ENCODE data around the gene EXOC1. TPM values are rescaled to one million over a fixed set of nuclear protein-coding genes. Genes with fewer than 3 reads are reported as not detected.
A peak's percentile ranks its signal among the peaks of the same experiment; 100 is the strongest.

Gene EXOC1
- total RNA-seq, 1 donor from 2014 or later, result 29.1 TPM

GRCh38 chr4:55884851-55885219 lies 31.4 kb downstream of the EXOC1 start:
- no peak overlapping the region for H3K27ac Mint-ChIP-seq
- peaks cover 9% of the 10 kb centered on the region for H3K9me3 Mint-ChIP-seq (ENCODE audit: low read depth)
- H3K36me3 Mint-ChIP-seq (ENCODE audit: insufficient read depth), result peaks cover 19% of the 10 kb centered on the region
- H3K27me3 Mint-ChIP-seq, result no peaks in the 10 kb centered on the region
- no peak overlapping the region for H3K4me3 Mint-ChIP-seq (ENCODE audit: low read depth)
- no peaks in the 10 kb centered on the region for H3K4me1 Mint-ChIP-seq (ENCODE audit: low read depth)
- no peak for TF ChIP-seq CTCF (IDR thresholded peaks at IDR 0.05; ENCODE audit: unreplicated experiment)
- DNase-seq (ENCODE audit: low spot score, unreplicated experiment), result no peak

GRCh38 chr4:55887594-55887993 lies 34.1 kb downstream of the EXOC1 start:
- Mint-ChIP-seq H3K27ac (no peak overlapping the region), H3K36me3 (ENCODE audit: insufficient read depth) (peaks cover 10% of the 10 kb centered on the region), H3K27me3 (no peaks in the 10 kb centered on the region), H3K4me1 (ENCODE audit: low read depth) (no peaks in the 10 kb centered on the region), H3K9me3 (ENCODE audit: low read depth) (no peaks in the 10 kb centered on the region), H3K4me3 (ENCODE audit: low read depth) (no peak overlapping the region)
- peak; percentile 20 for TF ChIP-seq CTCF (IDR thresholded peaks at IDR 0.05; ENCODE audit: unreplicated experiment)
- DNase-seq (ENCODE audit: low spot score, unreplicated experiment), result no peak

- no peak for DNase-seq (ENCODE audit: low spot score, unreplicated experiment)
- H3K4me1 Mint-ChIP-seq (ENCODE audit: low read depth), result no peaks in the 10 kb centered on the region
- no peak overlapping the region for H3K27ac Mint-ChIP-seq
- no peaks in the 10 kb centered on the region for H3K27me3 Mint-ChIP-seq
- H3K9me3 Mint-ChIP-seq (ENCODE audit: low read depth), result no peaks in the 10 kb centered on the region
- H3K36me3 Mint-ChIP-seq (ENCODE audit: insufficient read depth), result peaks cover 17% of the 10 kb centered on the region
- H3K4me3 Mint-ChIP-seq (ENCODE audit: low read depth), result no peak overlapping the region
- no peak for TF ChIP-seq CTCF (IDR thresholded peaks at IDR 0.05; ENCODE audit: unreplicated experiment)
Observed at GRCh38 chr4:55892156-55892555, 38.7 kb downstream of the EXOC1 start.

- H3K27me3 Mint-ChIP-seq, result no peaks in the 10 kb centered on the region
Observed at GRCh38 chr4:55896622-55897021, 43.2 kb downstream of the EXOC1 start.

GRCh38 chr4:55902677-55903076 lies 49.2 kb downstream of the EXOC1 start:
- Mint-ChIP-seq H3K4me1 (ENCODE audit: low read depth) (no peaks in the 10 kb centered on the region), H3K4me3 (ENCODE audit: low read depth) (no peak overlapping the region), H3K9me3 (ENCODE audit: low read depth) (no peaks in the 10 kb centered on the region), H3K36me3 (ENCODE audit: insufficient read depth) (peaks cover 10% of the 10 kb centered on the region), H3K27ac (no peak overlapping the region), H3K27me3 (no peaks in the 10 kb centered on the region)
- no peak for TF ChIP-seq CTCF (IDR thresholded peaks at IDR 0.05; ENCODE audit: unreplicated experiment)
- no peak for DNase-seq (ENCODE audit: low spot score, unreplicated experiment)

More at GRCh38 chr4:55896622-55897021, 43.2 kb downstream of the EXOC1 start:
- H3K9me3 Mint-ChIP-seq (ENCODE audit: low read depth), result no peaks in the 10 kb centered on the region
- H3K4me1 Mint-ChIP-seq (ENCODE audit: low read depth), result no peaks in the 10 kb centered on the region
- no peak for TF ChIP-seq CTCF (IDR thresholded peaks at IDR 0.05; ENCODE audit: unreplicated experiment)
- no peak overlapping the region for H3K27ac Mint-ChIP-seq
- peaks cover 18% of the 10 kb centered on the region for H3K36me3 Mint-ChIP-seq (ENCODE audit: insufficient read depth)
- H3K4me3 Mint-ChIP-seq (ENCODE audit: low read depth), result no peak overlapping the region
- no peak for DNase-seq (ENCODE audit: low spot score, unreplicated experiment)

Data from progenitor cell of endocrine pancreas (in vitro differentiated cells).